Measurements from ENCODE around the gene ZNF324.

- TF ChIP-seq CTCF (IDR thresholded peaks at IDR 0.05 in 8 of 11, conservative IDR thresholded peaks at IDR 0.05 in 3 of 11) (no peak), POLR2AphosphoS5 (IDR thresholded peaks at IDR 0.05) (no peak), POLR2A (IDR thresholded peaks at IDR 0.05) (no peak)
Observed at GRCh38 chr19:58514564-58515022, 47.7 kb downstream of the ZNF324 start.
